GM23248 (cell line): ENCODE measurements around the gene CDH4. TPM values are rescaled to one million over a fixed set of nuclear protein-coding genes. Genes with fewer than 3 reads are reported as not detected.

Experiments used
- DNase-seq: peaks from one replicate; pipeline ENCODE4 v3.0.0-alpha.2; 2015
- H2AFZ ChIP-seq: fragments of 200-600 bp; sonication (generic); 2 replicates; pipeline ENCODE4 v1.6.1; 2016; ENCODE audit warnings: antibody characterized with exemption
- H3F3A ChIP-seq: fragments of 200-600 bp; sonication (generic); 2 replicates; pipeline ENCODE4 v1.6.1; 2016; ENCODE audit warnings: mild to moderate bottlenecking, antibody characterized with exemption, mixed run types; ENCODE audit not compliant: insufficient read depth
- H3K27ac ChIP-seq: fragments of 200-600 bp; sonication (generic); 2 replicates; pipeline ENCODE4 v1.5.1; 2016; ENCODE audit warnings: mild to moderate bottlenecking
- H3K27me3 ChIP-seq: fragments of 200-600 bp; sonication (generic); replicated peaks from 2 replicates; pipeline ENCODE4 v1.6.1; 2016; ENCODE audit warnings: mild to moderate bottlenecking; ENCODE audit not compliant: insufficient read depth
- H3K36me3 ChIP-seq: fragments of 200-600 bp; sonication (generic); 2 replicates; pipeline ENCODE4 v1.6.1; 2016; ENCODE audit warnings: low read depth, mild to moderate bottlenecking
- H3K4me1 ChIP-seq: fragments of 200-600 bp; sonication (generic); 2 replicates; pipeline ENCODE4 v1.6.1; 2016; ENCODE audit warnings: mild to moderate bottlenecking; ENCODE audit not compliant: insufficient read depth
- H3K4me2 ChIP-seq: fragments of 200-600 bp; sonication (generic); one replicate; pipeline ENCODE4 v1.6.1; 2016; ENCODE audit warnings: mild to moderate bottlenecking; ENCODE audit not compliant: unreplicated experiment
- H3K4me3 ChIP-seq: fragments of 200-600 bp; sonication (generic); 2 replicates; pipeline ENCODE4 v1.5.1; 2016; ENCODE audit warnings: mild to moderate bottlenecking
- H3K79me2 ChIP-seq: fragments of 200-600 bp; sonication (generic); 2 replicates; pipeline ENCODE4 v1.6.1; 2016; ENCODE audit warnings: mild to moderate bottlenecking; ENCODE audit not compliant: insufficient read depth
- H3K9ac ChIP-seq: fragments of 200-600 bp; sonication (generic); 2 replicates; pipeline ENCODE4 v1.6.1; 2016; ENCODE audit warnings: mild to moderate bottlenecking
- H3K9me2 ChIP-seq: fragments of 200-600 bp; sonication (generic); 2 replicates; pipeline ENCODE4 v1.6.1; 2016; ENCODE audit warnings: mixed run types, mild to moderate bottlenecking, moderate library complexity; ENCODE audit not compliant: insufficient read depth
- H3K9me3 ChIP-seq: fragments of 200-600 bp; sonication (generic); one replicate; pipeline ENCODE4 v1.6.1; 2017; ENCODE audit warnings: low read depth
- H4K20me1 ChIP-seq: fragments of 200-600 bp; sonication (generic); 2 replicates; pipeline ENCODE4 v1.6.0; 2016; ENCODE audit not compliant: insufficient read depth
- EZH2 ChIP-seq: fragments of 200-600 bp; sonication (generic); IDR thresholded peaks from 2 replicates; pipeline ENCODE4 v1.6.1; 2018; ENCODE audit warnings: antibody characterized with exemption, mild to moderate bottlenecking; ENCODE audit not compliant: insufficient read depth, poor library complexity, severe bottlenecking
- EZH2phosphoT487 ChIP-seq: fragments of 200-600 bp; sonication (generic); IDR thresholded peaks from 2 replicates; pipeline ENCODE4 v1.6.1; 2018; ENCODE audit warnings: antibody characterized with exemption, moderate library complexity, mild to moderate bottlenecking, low read depth; ENCODE audit not compliant: insufficient read depth
- WGBS, 2 experiments: methylation state at CpG; one replicate each; pipeline ENCODE4 v1.1.6; 2015 to 2017; ENCODE audit warnings: low lambda C conversion rate in 2 of 2, low coverage in 1 of 2; ENCODE audit errors: missing lambda C conversion rate in 2 of 2; 5-methylcytosine and 5-hydroxymethylcytosine counted together
- in situ Hi-C: fragments of 300-500 bp; cut with MboI; formaldehyde crosslinking; loops from 2 replicates; pipeline ENCODE4 v1.15.0; 2020
- polyA plus RNA-seq: library from polyadenylated mRNA; unstranded; fragments of >200 nt; fragmentation: Nextera tagmentation; extraction: Ambion mirVana; gene quantifications from 2 replicates; pipeline ENCODE4 v1.2.1, GENCODE V29; 2016
- total RNA-seq: library from RNA; depleted of rRNA; stranded (reverse); fragments of >200 nt; shearing (Covaris generic); gene quantifications from 2 replicates; pipeline ENCODE4 v1.2.3, GENCODE V29; 2014

Gene CDH4
- total and polyA plus RNA-seq, 2 experiments from 2014 or later: 1.1 to 3.9 TPM

GRCh38 chr20:61766921-61767610 lies 515.0 kb downstream of the CDH4 start:
- in situ Hi-C loops: no loop called here
- DNase-seq: no peak
- H3K9me3 ChIP-seq: no peaks in the 10 kb centered on the region
- no peaks in the 10 kb centered on the region for H3K79me2 ChIP-seq
- H3K9me2 ChIP-seq: no peaks in the 10 kb centered on the region
- H3K36me3 ChIP-seq: no peaks in the 10 kb centered on the region
- WGBS, 2 experiments: 40 to 43% methylated on average over 15 of the region's 15 CpGs
- no peaks in the 10 kb centered on the region for H4K20me1 ChIP-seq
- H3K4me2 ChIP-seq: no peak overlapping the region
- H3K27me3 ChIP-seq: no peaks in the 10 kb centered on the region
- no peak overlapping the region for H3K9ac ChIP-seq
- H3F3A ChIP-seq: no peaks in the 10 kb centered on the region
- H3K27ac ChIP-seq: no peak overlapping the region
- no peak overlapping the region for H3K4me3 ChIP-seq
- no peak overlapping the region for H2AFZ ChIP-seq
- no peak for TF ChIP-seq EZH2
- no peaks in the 10 kb centered on the region for H3K4me1 ChIP-seq

GRCh38 chr20:61767761-61768494 lies 515.9 kb downstream of the CDH4 start:
- Histone ChIP-seq H3K9me2 (no peaks in the 10 kb centered on the region), H3K9me3 (no peaks in the 10 kb centered on the region), H3K36me3 (no peaks in the 10 kb centered on the region), H3K4me2 (no peak overlapping the region), H3K9ac (no peak overlapping the region), H4K20me1 (no peaks in the 10 kb centered on the region), H3F3A (no peaks in the 10 kb centered on the region), H3K27ac (no peak overlapping the region), H3K4me1 (no peaks in the 10 kb centered on the region), H2AFZ (no peak overlapping the region), H3K4me3 (no peak overlapping the region), H3K79me2 (no peaks in the 10 kb centered on the region), H3K27me3 (no peaks in the 10 kb centered on the region)
- no peak for DNase-seq
- 45 to 51% methylated on average over 14 of the region's 14 CpGs for WGBS, 2 experiments
- in situ Hi-C loops: no loop called here
- TF ChIP-seq EZH2: no peak
- TF ChIP-seq EZH2phosphoT487: no peak

- in situ Hi-C loops: no loop called here
- no peaks in the 10 kb centered on the region for H3K36me3 ChIP-seq
- no peaks in the 10 kb centered on the region for H4K20me1 ChIP-seq
- no peaks in the 10 kb centered on the region for H3K9me3 ChIP-seq
- no peak overlapping the region for H3K4me2 ChIP-seq
- H3K79me2 ChIP-seq: no peaks in the 10 kb centered on the region
- 18 to 22% methylated on average over 16 of the region's 16 CpGs for whole genome bisulfite sequencing, 2 experiments
- no peak overlapping the region for H3K4me3 ChIP-seq
- no peaks in the 10 kb centered on the region for H3K27me3 ChIP-seq
- H3K27ac ChIP-seq: no peak overlapping the region
- DNase-seq: no peak
- H3K9ac ChIP-seq: no peak overlapping the region
- no peaks in the 10 kb centered on the region for H3K9me2 ChIP-seq
- no peaks in the 10 kb centered on the region for H3F3A ChIP-seq
- H2AFZ ChIP-seq: no peak overlapping the region
- no peaks in the 10 kb centered on the region for H3K4me1 ChIP-seq
- no peak for TF ChIP-seq EZH2phosphoT487
- no peak for TF ChIP-seq EZH2
These were observed 516.7 kb downstream of the CDH4 start for GRCh38 chr20:61768571-61769285.

- no peak overlapping the region for H3K27ac ChIP-seq
- no peaks in the 10 kb centered on the region for H3K79me2 ChIP-seq
- no peak overlapping the region for H2AFZ ChIP-seq
- no peaks in the 10 kb centered on the region for H3F3A ChIP-seq
- no peak for DNase-seq
- TF ChIP-seq EZH2phosphoT487 (no peak), EZH2 (no peak)
- H3K36me3 ChIP-seq: no peaks in the 10 kb centered on the region
- H3K9ac ChIP-seq: no peak overlapping the region
- in situ Hi-C loops: no loop called here
- H3K4me3 ChIP-seq: no peak overlapping the region
- WGBS, 2 experiments: 38 to 45% methylated on average over 11 of the region's 11 CpGs
- H3K27me3 ChIP-seq: no peaks in the 10 kb centered on the region
- H3K4me1 ChIP-seq: no peaks in the 10 kb centered on the region
- H3K9me3 ChIP-seq: no peaks in the 10 kb centered on the region
- H4K20me1 ChIP-seq: no peaks in the 10 kb centered on the region
- no peak overlapping the region for H3K4me2 ChIP-seq
- no peaks in the 10 kb centered on the region for H3K9me2 ChIP-seq
These were observed 517.3 kb downstream of the CDH4 start for GRCh38 chr20:61769286-61769832.
